Left ventricle myocardium inferior (tissue), 1 donor: ENCODE data around the gene INPP5K. TPM values are rescaled to one million over a fixed set of nuclear protein-coding genes. Genes with fewer than 3 reads are reported as not detected.
A peak's percentile ranks its signal among the peaks of the same experiment; 100 is the strongest.

Experiments used
- DNase-seq: peaks from one replicate; pipeline ENCODE4 v3.0.0-alpha.2; 2020
- H3K27ac ChIP-seq: fragments of 200-600 bp; replicated peaks from 2 replicates; pipeline ENCODE4 v1.8.0; 2021
- H3K27me3 ChIP-seq: fragments of 200-600 bp; 2 replicates; pipeline ENCODE4 v1.8.0; 2021; ENCODE audit warnings: low read depth
- H3K36me3 ChIP-seq: fragments of 200-600 bp; 2 replicates; pipeline ENCODE4 v1.8.0; 2021
- H3K4me1 ChIP-seq: fragments of 200-600 bp; 2 replicates; pipeline ENCODE4 v1.8.0; 2021
- H3K4me3 ChIP-seq: fragments of 200-600 bp; 2 replicates; pipeline ENCODE4 v1.8.0; 2021; ENCODE audit warnings: mild to moderate bottlenecking, moderate library complexity
- H3K9me3 ChIP-seq: fragments of 200-600 bp; replicated peaks from 2 replicates; pipeline ENCODE4 v1.8.0; 2021
- intact Hi-C: fragments of 100-400 bp; cut with micrococcal nuclease; formaldehyde crosslinking; loops from one replicate; pipeline ENCODE4 v1.11.0; 2022
- total RNA-seq: library from RNA; stranded (reverse); fragmentation: NEBNext Ultra II Directional; extraction: Animal tissue kit (Norgen Biotek cat#: 25700); gene quantifications from one replicate; pipeline ENCODE4 v1.2.1, GENCODE V29; 2021
- TF ChIP-seq, protein P1 (sequence below): fragments of 200-600 bp; IDR thresholded peaks from 2 replicates; pipeline ENCODE4 v1.8.0; 2021; ENCODE audit warnings: antibody characterized with exemption, mild to moderate bottlenecking, borderline replicate concordance
- donor health status: DM: no; HTN: yes; CAD: no; lungs with severe emphysema.

INPP5K gene
- total RNA-seq, 1 donor from 2014 or later = 35.2 TPM

DNA sequence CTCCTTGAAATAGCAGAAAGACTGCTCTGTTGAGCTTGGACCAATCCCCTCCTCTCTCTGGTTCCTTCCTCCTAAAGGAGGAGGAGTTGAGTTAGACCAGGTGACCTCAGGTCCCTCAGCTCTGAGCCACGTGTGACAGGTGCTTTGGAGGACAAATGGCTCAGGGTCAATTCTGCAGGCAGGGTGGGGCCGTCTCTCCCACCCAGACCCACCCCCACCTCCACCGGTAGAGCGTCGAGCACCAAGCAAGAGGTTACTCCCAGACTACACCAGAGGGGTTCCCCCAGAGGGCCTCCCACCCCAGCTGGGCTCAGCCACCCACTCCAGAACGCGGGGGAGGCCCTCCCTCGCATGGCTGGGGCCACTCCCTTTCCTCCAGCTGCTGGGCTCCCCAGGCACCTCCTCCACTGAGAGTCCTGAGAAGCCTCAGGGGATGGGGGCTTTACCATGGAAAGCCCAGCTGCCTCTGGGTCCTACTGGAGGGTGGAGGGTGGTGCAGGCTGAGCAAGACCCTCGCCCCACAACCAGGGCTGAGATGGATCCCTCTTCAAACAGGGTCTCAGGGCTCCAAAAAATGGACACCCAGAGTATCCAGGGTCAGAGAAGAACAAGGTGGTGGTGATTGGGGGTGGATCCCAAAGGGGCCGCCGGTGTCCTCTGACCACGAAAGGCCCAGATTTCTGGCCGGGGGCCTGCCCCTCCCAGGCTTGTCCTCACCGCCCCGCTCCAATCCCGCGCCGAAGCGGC lies 31.6 kb downstream of the INPP5K start:
- intact Hi-C loops = no loop called here
- Histone ChIP-seq H3K4me1 (peaks cover 82% of the 10 kb centered on the region), H3K27me3 (no peaks in the 10 kb centered on the region)

DNA sequence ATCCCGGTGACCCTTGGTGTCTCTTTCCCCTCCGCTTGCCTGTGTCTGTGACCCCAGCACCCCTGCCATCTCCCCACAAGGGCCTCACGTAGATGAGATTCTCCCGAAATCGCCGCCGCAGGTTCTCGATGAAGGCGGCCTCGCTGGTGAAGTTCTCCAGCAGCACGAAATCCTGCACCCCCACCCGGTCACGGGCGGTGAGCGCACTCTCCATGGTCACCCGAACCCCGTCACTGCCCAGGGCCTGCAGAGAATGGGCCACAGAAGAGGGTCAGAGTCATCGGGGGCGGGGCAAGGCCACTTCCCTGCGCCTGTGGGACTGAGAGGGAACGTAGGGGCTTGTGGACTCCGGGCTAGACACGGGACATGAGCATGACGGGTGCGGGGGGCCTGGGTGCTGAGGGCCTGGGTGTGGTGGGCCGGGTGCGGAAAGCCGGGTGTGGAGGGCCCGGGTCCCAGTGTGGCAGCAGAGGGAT lies 32.3 kb downstream of the INPP5K start:
- peak overlapping the region; percentile 84 for H3K4me3 ChIP-seq
- DNase-seq = no peak
- H3K4me1 ChIP-seq = peaks cover 74% of the 10 kb centered on the region
- intact Hi-C loops = no loop called here
- H3K27ac ChIP-seq = peak overlapping the region; percentile 98
- H3K9me3 ChIP-seq = no peaks in the 10 kb centered on the region
- TF ChIP-seq, protein P1, sequence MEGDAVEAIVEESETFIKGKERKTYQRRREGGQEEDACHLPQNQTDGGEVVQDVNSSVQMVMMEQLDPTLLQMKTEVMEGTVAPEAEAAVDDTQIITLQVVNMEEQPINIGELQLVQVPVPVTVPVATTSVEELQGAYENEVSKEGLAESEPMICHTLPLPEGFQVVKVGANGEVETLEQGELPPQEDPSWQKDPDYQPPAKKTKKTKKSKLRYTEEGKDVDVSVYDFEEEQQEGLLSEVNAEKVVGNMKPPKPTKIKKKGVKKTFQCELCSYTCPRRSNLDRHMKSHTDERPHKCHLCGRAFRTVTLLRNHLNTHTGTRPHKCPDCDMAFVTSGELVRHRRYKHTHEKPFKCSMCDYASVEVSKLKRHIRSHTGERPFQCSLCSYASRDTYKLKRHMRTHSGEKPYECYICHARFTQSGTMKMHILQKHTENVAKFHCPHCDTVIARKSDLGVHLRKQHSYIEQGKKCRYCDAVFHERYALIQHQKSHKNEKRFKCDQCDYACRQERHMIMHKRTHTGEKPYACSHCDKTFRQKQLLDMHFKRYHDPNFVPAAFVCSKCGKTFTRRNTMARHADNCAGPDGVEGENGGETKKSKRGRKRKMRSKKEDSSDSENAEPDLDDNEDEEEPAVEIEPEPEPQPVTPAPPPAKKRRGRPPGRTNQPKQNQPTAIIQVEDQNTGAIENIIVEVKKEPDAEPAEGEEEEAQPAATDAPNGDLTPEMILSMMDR = no peak
- no peaks in the 10 kb centered on the region for H3K27me3 ChIP-seq
- peaks cover 49% of the 10 kb centered on the region for H3K36me3 ChIP-seq

More for the DNA sequence above, 31.6 kb downstream of the INPP5K start:
- DNase-seq = peak; percentile 61
- H3K9me3 ChIP-seq = no peaks in the 10 kb centered on the region
- TF ChIP-seq, protein P1 = no peak
- peaks cover 42% of the 10 kb centered on the region for H3K36me3 ChIP-seq
- H3K27ac ChIP-seq = peak overlapping the region; percentile 98
- peak overlapping the region; percentile 84 for H3K4me3 ChIP-seq

DNA sequence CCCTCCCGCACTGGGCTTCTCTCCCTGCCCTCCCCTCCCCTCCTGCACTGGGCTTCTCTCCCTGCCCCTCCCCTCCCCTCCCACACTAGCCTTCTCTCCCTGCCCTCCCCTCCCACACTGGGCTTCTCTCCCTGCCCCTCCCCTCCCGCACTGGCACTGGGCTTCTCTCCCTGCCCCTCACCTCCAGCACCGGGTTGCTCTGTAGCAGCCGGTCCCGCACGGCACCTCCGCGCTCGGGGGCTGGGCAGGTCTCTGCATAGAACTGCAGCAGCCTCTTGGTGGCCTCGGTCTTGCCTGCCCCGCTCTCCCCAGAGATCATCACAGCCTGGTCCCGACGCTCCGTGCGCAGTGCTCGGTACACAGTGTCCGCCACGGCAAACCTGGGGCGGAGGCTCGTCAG lies 33.7 kb downstream of the INPP5K start:
- H3K27ac ChIP-seq = peak overlapping the region; percentile 98
- peaks cover 61% of the 10 kb centered on the region for H3K4me1 ChIP-seq
- no peak overlapping the region for H3K4me3 ChIP-seq
- intact Hi-C loops = no loop called here
- peaks cover 64% of the 10 kb centered on the region for H3K36me3 ChIP-seq
- no peaks in the 10 kb centered on the region for H3K9me3 ChIP-seq
- H3K27me3 ChIP-seq = no peaks in the 10 kb centered on the region
- peak; percentile 48 for DNase-seq
- TF ChIP-seq, protein P1 = no peak

DNA sequence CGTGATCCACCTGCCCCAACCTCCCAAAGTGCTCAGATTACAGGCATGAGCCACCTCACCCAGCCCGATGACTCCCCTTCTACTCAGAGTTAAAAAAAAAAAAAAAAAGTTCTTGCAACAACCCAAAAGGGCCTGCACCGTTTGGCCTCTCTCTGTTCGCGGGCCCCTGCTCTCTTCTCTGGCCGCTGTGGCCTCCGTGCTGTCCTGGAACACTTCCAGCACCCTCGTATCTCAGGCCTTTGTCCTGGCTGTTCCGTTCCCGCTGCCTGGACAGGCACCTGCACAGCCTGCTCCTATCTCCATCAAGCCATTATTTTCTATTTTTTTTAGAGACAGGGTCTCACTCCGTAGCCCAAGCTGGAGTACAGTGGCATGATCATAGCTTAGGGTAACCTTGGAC lies 34.7 kb downstream of the INPP5K start:
- intact Hi-C loops = no loop called here
- TF ChIP-seq, protein P1 = no peak
- H3K4me1 ChIP-seq = peaks cover 54% of the 10 kb centered on the region
- H3K36me3 ChIP-seq = peaks cover 73% of the 10 kb centered on the region
- no peaks in the 10 kb centered on the region for H3K27me3 ChIP-seq
- DNase-seq = peak; percentile 47
- no peaks in the 10 kb centered on the region for H3K9me3 ChIP-seq
- no peak overlapping the region for H3K4me3 ChIP-seq
- peak overlapping the region; percentile 67 for H3K27ac ChIP-seq

DNA sequence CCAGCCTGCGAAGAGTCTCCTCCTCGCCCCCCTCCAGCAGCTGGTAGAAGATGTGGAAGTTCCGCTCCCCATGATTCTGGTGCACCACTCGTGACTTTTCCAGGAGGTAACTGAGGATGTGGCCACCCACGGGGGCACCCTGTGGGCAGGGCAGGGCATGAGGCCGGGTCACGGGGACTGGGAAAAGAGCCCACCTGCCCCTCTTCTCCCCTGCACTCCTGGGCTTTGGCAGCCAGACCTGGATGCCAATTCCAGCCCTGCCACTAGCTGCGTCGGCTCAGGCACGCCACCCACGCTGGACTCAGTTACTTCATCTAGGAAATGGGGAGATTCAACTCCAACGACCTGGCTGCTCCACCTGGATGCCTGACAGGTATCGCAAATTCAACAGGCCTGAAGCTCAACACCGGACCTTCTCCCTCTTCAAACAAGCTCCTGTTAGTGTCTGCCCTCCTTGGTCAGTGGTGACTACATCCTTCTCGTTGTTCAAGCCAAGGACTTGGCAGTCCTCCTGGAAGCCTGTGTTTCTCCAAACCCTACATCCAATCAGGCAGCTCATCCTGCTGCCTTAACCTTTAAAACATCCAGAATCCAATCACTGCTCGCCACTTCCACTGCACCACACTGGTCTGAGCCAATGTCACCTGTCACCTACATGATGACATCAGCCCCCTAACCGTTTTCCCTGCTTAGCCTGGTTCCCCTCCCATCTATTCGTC lies 35.5 kb downstream of the INPP5K start:
- Histone ChIP-seq H3K4me1 (peaks cover 54% of the 10 kb centered on the region), H3K4me3 (no peak overlapping the region), H3K36me3 (peaks cover 81% of the 10 kb centered on the region), H3K9me3 (no peaks in the 10 kb centered on the region), H3K27ac (peak overlapping the region; percentile 67), H3K27me3 (no peaks in the 10 kb centered on the region)
- TF ChIP-seq, protein P1 = no peak
- DNase-seq = no peak
- intact Hi-C loops = no loop called here
